GM12875 (cell line): ENCODE measurements around the gene TAS2R9.

Source experiments
- H3K4me3 ChIP-seq: one replicate; pipeline ENCODE4 v1.5.1; 2011; ENCODE audit warnings: low read depth, low read length, control low read depth
- TF ChIP-seq, protein P1 (sequence below): IDR thresholded peaks from 2 replicates; pipeline ENCODE4 v1.5.1; 2011; ENCODE audit warnings: low read depth, mild to moderate bottlenecking, control low read depth, inconsistent platforms, low read length, moderate library complexity, borderline replicate concordance; ENCODE audit not compliant: insufficient read depth

The TAS2R9 gene, protein sequence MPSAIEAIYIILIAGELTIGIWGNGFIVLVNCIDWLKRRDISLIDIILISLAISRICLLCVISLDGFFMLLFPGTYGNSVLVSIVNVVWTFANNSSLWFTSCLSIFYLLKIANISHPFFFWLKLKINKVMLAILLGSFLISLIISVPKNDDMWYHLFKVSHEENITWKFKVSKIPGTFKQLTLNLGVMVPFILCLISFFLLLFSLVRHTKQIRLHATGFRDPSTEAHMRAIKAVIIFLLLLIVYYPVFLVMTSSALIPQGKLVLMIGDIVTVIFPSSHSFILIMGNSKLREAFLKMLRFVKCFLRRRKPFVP

DNA sequence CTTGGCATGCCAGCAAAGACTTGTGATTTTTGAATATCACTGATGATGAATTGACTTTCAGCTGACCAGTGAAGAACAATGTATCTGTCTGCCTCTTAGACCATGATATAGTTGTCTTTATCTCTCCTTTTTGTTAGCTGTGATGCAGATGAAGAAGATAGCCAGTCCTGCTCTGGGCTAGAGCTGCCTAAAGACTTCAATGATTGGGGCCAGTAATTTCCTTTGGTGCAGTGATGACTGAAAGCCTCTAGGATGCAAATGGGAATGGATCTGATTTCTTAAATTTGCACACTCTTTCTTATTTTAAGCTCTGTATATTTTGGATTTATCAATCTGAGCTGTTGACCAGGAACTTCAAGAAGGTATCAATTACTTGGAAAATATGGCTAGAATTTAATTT lies at the start of gene TAS2R9:
Gene TAS2R9 (minus strand): TSS at position 101 of the 400 bp plus-strand sequence. CDS start 93 bp downstream, at position 8.
- TF ChIP-seq, protein P1, sequence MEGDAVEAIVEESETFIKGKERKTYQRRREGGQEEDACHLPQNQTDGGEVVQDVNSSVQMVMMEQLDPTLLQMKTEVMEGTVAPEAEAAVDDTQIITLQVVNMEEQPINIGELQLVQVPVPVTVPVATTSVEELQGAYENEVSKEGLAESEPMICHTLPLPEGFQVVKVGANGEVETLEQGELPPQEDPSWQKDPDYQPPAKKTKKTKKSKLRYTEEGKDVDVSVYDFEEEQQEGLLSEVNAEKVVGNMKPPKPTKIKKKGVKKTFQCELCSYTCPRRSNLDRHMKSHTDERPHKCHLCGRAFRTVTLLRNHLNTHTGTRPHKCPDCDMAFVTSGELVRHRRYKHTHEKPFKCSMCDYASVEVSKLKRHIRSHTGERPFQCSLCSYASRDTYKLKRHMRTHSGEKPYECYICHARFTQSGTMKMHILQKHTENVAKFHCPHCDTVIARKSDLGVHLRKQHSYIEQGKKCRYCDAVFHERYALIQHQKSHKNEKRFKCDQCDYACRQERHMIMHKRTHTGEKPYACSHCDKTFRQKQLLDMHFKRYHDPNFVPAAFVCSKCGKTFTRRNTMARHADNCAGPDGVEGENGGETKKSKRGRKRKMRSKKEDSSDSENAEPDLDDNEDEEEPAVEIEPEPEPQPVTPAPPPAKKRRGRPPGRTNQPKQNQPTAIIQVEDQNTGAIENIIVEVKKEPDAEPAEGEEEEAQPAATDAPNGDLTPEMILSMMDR = no peak
- no peak within 1 kb of the TSS for H3K4me3 ChIP-seq

DNA sequence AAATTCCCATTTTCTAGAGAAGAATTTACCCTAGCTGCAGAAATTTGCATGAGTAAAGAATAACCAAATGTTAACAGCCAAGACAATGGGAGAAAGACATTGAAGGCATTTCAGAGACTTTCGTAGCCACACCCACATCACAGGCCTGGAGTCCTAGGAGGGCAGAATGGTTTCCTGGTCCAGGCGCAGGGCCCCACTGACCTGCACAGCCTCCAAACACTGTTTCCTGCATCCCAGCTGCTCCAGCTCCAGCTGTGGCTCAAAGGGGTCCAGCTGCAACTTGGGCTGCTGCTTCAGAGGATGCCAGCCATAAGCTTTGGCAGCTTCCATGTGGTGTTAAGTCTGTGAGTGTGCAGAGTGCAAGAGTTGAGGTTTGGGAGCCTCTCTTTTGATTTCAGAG lies 45.8 kb upstream of the TAS2R9 start:
- TF ChIP-seq, protein P1 = no peak
- H3K4me3 ChIP-seq = no peak overlapping the region

DNA sequence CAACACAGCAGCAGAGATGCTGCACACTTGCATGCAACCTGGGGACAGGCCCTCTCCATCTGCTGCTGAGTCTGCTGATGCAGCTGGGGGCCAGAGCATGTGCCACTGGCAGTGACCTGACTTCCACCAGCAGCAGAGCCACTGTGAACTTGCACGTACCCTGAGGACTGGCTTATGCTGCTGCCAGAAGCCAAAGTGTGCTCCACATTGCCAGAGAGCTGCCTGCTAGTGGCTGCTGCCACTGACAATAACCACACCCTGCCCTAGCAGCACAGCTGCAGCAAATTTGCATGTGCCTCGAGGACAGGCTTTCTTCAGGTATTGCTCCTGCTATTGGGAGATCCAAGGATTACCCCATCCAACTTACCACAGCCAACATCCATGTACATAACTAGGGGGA lies 43.8 kb upstream of the TAS2R9 start:
- TF ChIP-seq, protein P1 = no peak

DNA sequence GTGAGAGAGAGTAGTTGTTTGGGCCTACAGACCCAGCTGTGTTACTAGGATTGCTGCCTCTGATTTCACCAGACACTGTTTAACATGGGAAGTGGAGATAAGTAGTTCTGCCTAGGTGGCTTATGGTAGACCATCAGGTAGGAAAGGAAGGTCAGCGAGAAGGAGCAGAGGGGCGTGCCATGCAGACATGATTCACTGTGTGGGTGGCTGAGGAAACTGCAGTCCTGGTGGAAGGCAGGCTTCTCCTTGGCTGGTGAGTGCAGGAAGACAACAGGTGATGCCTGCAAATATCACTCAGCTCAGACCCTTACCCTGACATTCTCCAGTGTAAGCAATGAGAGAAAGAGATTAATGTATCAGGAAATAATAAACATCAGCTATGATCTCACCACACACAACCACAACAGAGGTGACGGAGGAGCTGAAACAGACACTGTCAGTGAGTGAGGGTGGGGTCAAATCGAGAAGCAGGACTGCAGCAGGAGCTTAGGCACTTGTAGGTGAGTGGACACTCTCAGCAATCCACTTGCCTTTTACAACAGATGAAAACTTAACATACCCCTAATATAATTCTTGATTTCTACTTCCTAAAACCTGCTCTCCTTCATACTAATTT lies 41.4 kb upstream of the TAS2R9 start:
- no peak overlapping the region for H3K4me3 ChIP-seq
- TF ChIP-seq, protein P1 = no peak

More for the DNA sequence above, 43.8 kb upstream of the TAS2R9 start:
- no peak overlapping the region for H3K4me3 ChIP-seq

DNA sequence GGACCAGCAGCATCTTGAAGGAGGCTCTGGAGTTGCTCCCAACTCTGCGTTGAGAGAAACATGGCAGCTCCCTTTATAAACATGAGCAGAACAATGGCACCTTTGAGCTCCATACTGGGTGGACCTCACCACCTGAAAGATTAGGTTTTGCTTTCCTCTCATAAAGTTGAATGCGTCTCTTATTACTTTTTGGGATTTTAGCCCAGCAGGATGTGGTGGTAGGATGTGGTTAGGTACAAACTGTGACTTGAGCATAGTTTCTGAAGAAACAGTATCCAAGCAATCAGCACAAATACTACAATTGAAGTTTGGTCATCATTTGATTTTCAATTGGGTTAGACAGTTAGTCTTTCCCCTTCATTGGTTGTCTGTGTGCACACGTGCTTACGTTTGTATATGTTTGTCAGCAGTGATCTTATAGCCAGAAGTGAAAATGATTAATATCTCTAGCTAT lies 39.5 kb upstream of the TAS2R9 start, which contains the start of gene PRR4:
Gene PRR4 (minus strand): TSS at position 51 of the 454 bp plus-strand sequence. CDS start 38 bp downstream, at position 13.
- H3K4me3 ChIP-seq = no peak within 1 kb of the TSS
- TF ChIP-seq, protein P1 = no peak

DNA sequence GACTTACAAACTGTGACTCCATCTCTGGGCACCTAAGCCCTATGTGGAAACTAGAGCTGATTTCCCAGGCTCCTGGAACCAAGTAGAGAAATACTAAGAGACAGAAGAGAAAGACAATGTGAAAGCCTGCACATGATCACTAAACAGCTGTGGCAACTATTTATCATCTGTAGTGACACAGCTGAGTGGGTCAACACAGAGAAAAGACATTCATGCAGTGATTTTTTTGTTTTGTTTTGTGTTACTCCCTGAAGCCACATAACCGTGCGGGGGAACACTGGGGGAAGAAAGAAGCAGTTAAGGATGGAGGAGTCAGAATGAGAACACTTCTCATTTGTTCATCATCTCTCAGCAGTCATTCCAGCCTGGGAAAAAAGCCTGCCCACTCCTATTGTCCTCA lies 37.8 kb upstream of the TAS2R9 start:
- TF ChIP-seq, protein P1 = no peak

More for the DNA sequence above, 37.8 kb upstream of the TAS2R9 start:
- H3K4me3 ChIP-seq = no peak overlapping the region
